RWPE2 (cell line): ENCODE measurements around the gene BCL2.

Source experiments
- ATAC-seq: fragments of 200-7000 bp; cut with Tn5 transposase; 3 replicates; pipeline ENCODE4 v1.9.1; 2021; ENCODE audit warnings: low read depth
- DNase-seq: peaks from one replicate; pipeline ENCODE4 v3.0.0-alpha.2; 2020; ENCODE audit warnings: low spot score
- H3K27ac ChIP-seq: fragments of 450-650 bp; 2 replicates; pipeline ENCODE4 v1.5.1; 2017; ENCODE audit warnings: mild to moderate bottlenecking; ENCODE audit not compliant: poor library complexity, severe bottlenecking
- H3K27me3 ChIP-seq: fragments of 250-450 bp; sonication (Bioruptor Pico); 2 replicates; pipeline ENCODE4 v1.5.1; 2021; ENCODE audit warnings: mild to moderate bottlenecking, moderate library complexity; ENCODE audit not compliant: insufficient read depth, poor library complexity, severe bottlenecking
- H3K36me3 ChIP-seq: fragments of 250-450 bp; sonication (Bioruptor Pico); 2 replicates; pipeline ENCODE4 v1.5.1; 2020; ENCODE audit warnings: low read depth, mild to moderate bottlenecking, moderate library complexity
- H3K4me1 ChIP-seq: fragments of 250-450 bp; sonication (Bioruptor Pico); 2 replicates; pipeline ENCODE4 v1.5.1; 2021; ENCODE audit warnings: mild to moderate bottlenecking, moderate library complexity; ENCODE audit not compliant: insufficient read depth, poor library complexity, severe bottlenecking
- H3K4me3 ChIP-seq: fragments of 250-450 bp; sonication (Bioruptor Pico); 2 replicates; pipeline ENCODE4 v1.5.1; 2021; ENCODE audit warnings: mild to moderate bottlenecking, moderate library complexity; ENCODE audit not compliant: severe bottlenecking
- H3K9me3 ChIP-seq: fragments of 250-450 bp; sonication (Bioruptor Pico); 2 replicates; pipeline ENCODE4 v1.5.1; 2021; ENCODE audit warnings: mild to moderate bottlenecking, moderate library complexity; ENCODE audit not compliant: severe bottlenecking
- TF ChIP-seq, protein P1 (sequence below): fragments of 450-650 bp; IDR thresholded peaks from one replicate; pipeline ENCODE4 v1.5.1; 2017; ENCODE audit warnings: mild to moderate bottlenecking, moderate library complexity; ENCODE audit not compliant: poor library complexity, severe bottlenecking

BCL2 gene

DNA sequence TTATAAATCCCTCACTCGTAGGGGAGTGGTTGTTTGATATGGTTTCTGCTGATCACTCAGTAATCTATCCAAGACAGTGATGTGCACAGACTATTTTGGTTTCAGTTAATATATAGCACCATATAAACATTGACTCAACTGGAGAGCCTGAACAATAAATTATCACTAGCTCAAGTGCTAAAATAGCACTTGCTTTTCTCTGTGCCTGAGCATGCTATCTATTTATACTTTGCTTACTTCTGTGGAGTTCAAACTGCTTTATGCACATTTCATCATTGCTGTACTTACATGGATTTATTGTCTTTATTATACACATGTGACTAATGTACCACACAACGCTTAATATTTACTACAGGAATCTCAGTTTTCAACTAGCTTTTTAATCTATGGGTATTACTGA lies 133.6 kb downstream of the BCL2 start:
- TF ChIP-seq, protein P1, sequence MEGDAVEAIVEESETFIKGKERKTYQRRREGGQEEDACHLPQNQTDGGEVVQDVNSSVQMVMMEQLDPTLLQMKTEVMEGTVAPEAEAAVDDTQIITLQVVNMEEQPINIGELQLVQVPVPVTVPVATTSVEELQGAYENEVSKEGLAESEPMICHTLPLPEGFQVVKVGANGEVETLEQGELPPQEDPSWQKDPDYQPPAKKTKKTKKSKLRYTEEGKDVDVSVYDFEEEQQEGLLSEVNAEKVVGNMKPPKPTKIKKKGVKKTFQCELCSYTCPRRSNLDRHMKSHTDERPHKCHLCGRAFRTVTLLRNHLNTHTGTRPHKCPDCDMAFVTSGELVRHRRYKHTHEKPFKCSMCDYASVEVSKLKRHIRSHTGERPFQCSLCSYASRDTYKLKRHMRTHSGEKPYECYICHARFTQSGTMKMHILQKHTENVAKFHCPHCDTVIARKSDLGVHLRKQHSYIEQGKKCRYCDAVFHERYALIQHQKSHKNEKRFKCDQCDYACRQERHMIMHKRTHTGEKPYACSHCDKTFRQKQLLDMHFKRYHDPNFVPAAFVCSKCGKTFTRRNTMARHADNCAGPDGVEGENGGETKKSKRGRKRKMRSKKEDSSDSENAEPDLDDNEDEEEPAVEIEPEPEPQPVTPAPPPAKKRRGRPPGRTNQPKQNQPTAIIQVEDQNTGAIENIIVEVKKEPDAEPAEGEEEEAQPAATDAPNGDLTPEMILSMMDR: no peak
- Histone ChIP-seq H3K4me3 (no peak overlapping the region), H3K27ac (no peak overlapping the region), H3K9me3 (no peaks in the 10 kb centered on the region), H3K27me3 (no peaks in the 10 kb centered on the region), H3K4me1 (no peaks in the 10 kb centered on the region), H3K36me3 (no peaks in the 10 kb centered on the region)
- ATAC-seq: no peak
- DNase-seq: no peak

DNA sequence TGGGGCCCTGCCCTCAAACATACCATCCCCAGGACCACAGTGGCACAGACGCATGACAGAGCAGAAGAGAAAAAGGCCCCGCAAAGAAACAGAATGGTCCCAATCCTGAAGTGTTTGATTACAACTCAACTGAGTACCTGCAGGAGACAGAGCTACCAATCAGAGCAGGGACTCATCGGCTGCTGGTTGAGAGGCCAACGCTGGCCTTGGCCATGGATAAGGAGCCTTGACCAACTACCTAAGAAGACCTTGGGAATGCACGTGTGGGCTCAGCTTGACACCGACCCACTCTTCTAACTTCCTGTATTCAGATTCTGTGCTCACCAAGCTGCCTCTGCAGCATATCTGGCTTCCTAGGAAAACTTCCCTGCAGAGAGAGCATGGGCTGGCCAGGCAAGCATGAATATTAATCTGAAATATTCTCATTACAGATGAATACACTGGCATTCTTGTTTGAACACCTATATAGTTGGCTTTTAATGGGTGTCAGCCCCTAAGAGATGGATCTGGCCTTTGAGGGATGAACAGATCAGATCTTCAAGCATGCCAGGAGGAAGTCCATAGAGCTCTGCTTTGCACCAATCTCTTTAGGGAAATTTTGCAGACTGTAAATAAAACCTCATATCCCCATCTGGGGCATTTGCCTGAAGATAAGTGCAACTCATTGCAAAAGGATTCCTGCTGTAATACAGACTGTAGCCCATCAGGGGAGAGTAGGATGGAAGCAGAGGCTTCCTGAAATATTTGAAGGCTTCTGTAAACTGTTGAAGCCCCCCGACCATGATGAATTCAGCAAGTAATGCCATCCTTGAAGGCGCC lies 135.4 kb downstream of the BCL2 start:
- no peak overlapping the region for H3K4me3 ChIP-seq
- no peaks in the 10 kb centered on the region for H3K27me3 ChIP-seq
- no peaks in the 10 kb centered on the region for H3K4me1 ChIP-seq
- TF ChIP-seq, protein P1: no peak
- H3K9me3 ChIP-seq: no peaks in the 10 kb centered on the region
- H3K36me3 ChIP-seq: no peaks in the 10 kb centered on the region
- DNase-seq: no peak
- ATAC-seq: no peak
- no peak overlapping the region for H3K27ac ChIP-seq

DNA sequence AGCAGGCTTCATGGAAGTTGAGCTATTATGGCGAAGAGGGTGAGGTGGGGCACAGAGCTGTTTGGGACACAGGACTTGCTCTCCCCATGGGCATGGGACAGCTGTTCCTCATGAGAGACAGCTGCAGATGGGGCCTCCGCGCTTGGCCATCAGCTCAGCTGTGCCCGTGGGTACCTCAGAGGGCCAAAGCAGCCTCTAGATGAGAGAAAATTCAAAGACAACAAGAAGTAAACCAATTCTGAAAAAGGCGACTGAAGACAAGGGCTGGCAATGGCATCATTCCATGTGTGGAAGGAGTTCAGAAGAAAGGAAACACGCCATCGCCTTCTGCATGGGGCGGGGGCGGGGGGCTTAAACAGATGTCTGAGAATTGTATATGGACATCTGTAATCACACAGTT lies 136.2 kb downstream of the BCL2 start:
- no peaks in the 10 kb centered on the region for H3K4me1 ChIP-seq
- H3K27me3 ChIP-seq: no peaks in the 10 kb centered on the region

DNA sequence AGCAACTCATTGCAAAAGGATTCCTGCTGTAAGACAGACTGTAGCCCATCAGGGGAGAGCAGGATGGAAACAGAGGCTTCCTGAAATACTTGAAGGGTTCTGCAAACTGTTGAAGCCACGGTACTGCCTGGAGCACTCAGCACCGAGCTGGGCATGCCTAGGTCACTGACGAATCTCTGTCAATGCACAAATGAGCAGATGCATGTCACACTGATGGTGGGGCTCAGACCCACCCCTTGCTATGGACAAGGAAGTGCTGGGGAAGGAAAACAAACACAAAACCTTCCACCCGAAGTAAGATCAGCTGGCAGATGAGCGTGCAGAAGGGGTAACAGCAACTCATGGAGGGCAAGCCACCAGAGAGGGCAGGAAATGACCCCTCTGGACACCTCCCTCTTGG lies 136.7 kb downstream of the BCL2 start:
- H3K9me3 ChIP-seq: no peaks in the 10 kb centered on the region

More for the DNA sequence above, 136.2 kb downstream of the BCL2 start:
- Histone ChIP-seq H3K36me3 (no peaks in the 10 kb centered on the region), H3K4me3 (no peak overlapping the region), H3K9me3 (no peaks in the 10 kb centered on the region), H3K27ac (no peak overlapping the region)
- DNase-seq: no peak
- TF ChIP-seq, protein P1: no peak
- no peak for ATAC-seq

More for the DNA sequence above, 136.7 kb downstream of the BCL2 start:
- no peak for DNase-seq
- no peak overlapping the region for H3K27ac ChIP-seq
- no peaks in the 10 kb centered on the region for H3K4me1 ChIP-seq
- TF ChIP-seq, protein P1: no peak
- H3K27me3 ChIP-seq: no peaks in the 10 kb centered on the region
- H3K4me3 ChIP-seq: no peak overlapping the region
- H3K36me3 ChIP-seq: no peaks in the 10 kb centered on the region
- no peak for ATAC-seq
